Liver (tissue), 3 donors: ENCODE results near the gene KDM7A.

Experiments
- FOXA1 ChIP-seq: IDR thresholded peaks from 2 replicates; pipeline ENCODE4 v1.6.1; 2016; ENCODE audit warnings: antibody characterized with exemption
- GABPA ChIP-seq, 2 donors: IDR thresholded peaks in 1 of 2; conservative IDR thresholded peaks in 1 of 2; 2 replicates each; pipeline ENCODE4 v1.6.1; 2016; ENCODE audit warnings: antibody characterized with exemption in 2 of 2, mild to moderate bottlenecking in 1 of 2, moderate library complexity in 1 of 2
- JUND ChIP-seq, 2 donors: IDR thresholded peaks; 2 replicates each; pipeline ENCODE4 v1.6.1; 2016; ENCODE audit warnings: antibody characterized with exemption in 2 of 2
- MAX ChIP-seq: IDR thresholded peaks from 2 replicates; pipeline ENCODE4 v1.6.1; 2016; ENCODE audit warnings: antibody characterized with exemption
- RAD21 ChIP-seq, 2 donors: IDR thresholded peaks; 2 replicates each; pipeline ENCODE4 v1.6.1; 2016; ENCODE audit warnings: antibody characterized with exemption in 2 of 2, mild to moderate bottlenecking in 2 of 2
- REST ChIP-seq: IDR thresholded peaks from 2 replicates; pipeline ENCODE4 v1.6.1; 2016; ENCODE audit warnings: antibody characterized with exemption, mild to moderate bottlenecking
- SP1 ChIP-seq: IDR thresholded peaks from 2 replicates; pipeline ENCODE4 v1.6.1; 2018; ENCODE audit warnings: antibody characterized with exemption, mild to moderate bottlenecking
- TAF1 ChIP-seq: conservative IDR thresholded peaks from 2 replicates; pipeline ENCODE4 v1.6.1; 2016; ENCODE audit warnings: antibody characterized with exemption, mild to moderate bottlenecking
- YY1 ChIP-seq: IDR thresholded peaks from 2 replicates; pipeline ENCODE4 v1.6.1; 2016; ENCODE audit warnings: antibody characterized with exemption, mild to moderate bottlenecking
- TF ChIP-seq, protein P1 (sequence below): fragments of 150-350 bp; IDR thresholded peaks from 2 replicates; pipeline ENCODE4 v1.5.1; 2017; ENCODE audit warnings: improper control_type of control experiment, low read depth, low read length; ENCODE audit not compliant: missing input control
- TF ChIP-seq, protein P2 (sequence below): IDR thresholded peaks from 2 replicates; pipeline ENCODE4 v1.6.1; 2016; ENCODE audit warnings: antibody characterized with exemption
- donor health status: healthy.
- donor health status: healthy.

DNA sequence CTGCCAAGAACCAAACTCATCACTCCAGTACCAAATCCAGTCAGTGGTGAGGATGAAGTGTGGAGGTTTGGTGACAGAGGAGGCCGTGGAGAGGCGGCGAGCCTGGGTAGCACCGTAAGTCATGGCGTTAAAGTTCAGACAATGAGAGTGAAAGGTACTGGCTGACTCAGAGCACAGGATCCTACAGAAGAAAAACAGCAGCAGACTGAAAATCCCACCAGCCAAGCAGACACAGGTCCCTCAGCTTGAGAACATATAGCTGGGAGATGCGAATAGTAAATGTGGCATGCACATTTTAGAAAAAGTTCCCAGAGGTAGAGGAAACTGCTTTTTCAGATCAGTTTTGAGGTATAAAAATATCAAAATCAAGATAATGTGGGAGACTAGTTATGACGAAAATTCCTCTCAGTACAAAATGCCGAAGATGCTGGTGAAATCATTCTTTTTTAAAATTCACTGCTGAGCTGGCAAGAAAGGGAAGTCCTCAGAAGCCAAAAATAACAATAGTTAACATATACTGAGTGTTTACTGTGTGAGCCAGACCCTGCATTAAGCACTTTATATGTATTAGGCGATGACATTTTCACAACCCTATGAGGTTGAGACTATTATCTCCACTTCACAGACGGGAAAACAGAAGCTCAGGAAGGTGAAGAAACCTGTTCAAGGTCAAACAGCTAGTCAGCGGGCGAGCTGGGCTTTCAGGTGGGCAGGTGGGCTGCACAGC lies 135.0 kb downstream of the KDM7A start:
- TF ChIP-seq, protein P1, sequence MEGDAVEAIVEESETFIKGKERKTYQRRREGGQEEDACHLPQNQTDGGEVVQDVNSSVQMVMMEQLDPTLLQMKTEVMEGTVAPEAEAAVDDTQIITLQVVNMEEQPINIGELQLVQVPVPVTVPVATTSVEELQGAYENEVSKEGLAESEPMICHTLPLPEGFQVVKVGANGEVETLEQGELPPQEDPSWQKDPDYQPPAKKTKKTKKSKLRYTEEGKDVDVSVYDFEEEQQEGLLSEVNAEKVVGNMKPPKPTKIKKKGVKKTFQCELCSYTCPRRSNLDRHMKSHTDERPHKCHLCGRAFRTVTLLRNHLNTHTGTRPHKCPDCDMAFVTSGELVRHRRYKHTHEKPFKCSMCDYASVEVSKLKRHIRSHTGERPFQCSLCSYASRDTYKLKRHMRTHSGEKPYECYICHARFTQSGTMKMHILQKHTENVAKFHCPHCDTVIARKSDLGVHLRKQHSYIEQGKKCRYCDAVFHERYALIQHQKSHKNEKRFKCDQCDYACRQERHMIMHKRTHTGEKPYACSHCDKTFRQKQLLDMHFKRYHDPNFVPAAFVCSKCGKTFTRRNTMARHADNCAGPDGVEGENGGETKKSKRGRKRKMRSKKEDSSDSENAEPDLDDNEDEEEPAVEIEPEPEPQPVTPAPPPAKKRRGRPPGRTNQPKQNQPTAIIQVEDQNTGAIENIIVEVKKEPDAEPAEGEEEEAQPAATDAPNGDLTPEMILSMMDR, result no peak
- TF ChIP-seq MAX (no peak), SP1 (no peak), FOXA1 (no peak), GABPA (IDR thresholded peaks at IDR 0.05 in 1 of 2, conservative IDR thresholded peaks at IDR 0.05 in 1 of 2) (no peak), YY1 (no peak), TAF1 (no peak), JUND (IDR thresholded peaks at IDR 0.05) (no peak), REST (no peak), RAD21 (IDR thresholded peaks at IDR 0.05) (no peak)
- TF ChIP-seq, protein P2, sequence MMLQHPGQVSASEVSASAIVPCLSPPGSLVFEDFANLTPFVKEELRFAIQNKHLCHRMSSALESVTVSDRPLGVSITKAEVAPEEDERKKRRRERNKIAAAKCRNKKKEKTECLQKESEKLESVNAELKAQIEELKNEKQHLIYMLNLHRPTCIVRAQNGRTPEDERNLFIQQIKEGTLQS, result no peak
